ENCODE data around the gene FXYD5.

GRCh38 chr19:35128398-35129057 lies 26.0 kb upstream of the FXYD5 start:
- TF ChIP-seq RNF2 (IDR thresholded peaks at IDR 0.05; ENCODE audit: borderline replicate concordance, low read depth) (no peak), KDM1A (IDR thresholded peaks at IDR 0.05; ENCODE audit: low read depth) (no peak), SMC3 (IDR thresholded peaks at IDR 0.05) (no peak), CTCF (IDR thresholded peaks at IDR 0.05) (no peak), POLR2A (IDR thresholded peaks at IDR 0.05; ENCODE audit: low read length) (no peak), CBX8 (IDR thresholded peaks at IDR 0.05) (no peak)
